Measurements from ENCODE around the gene SDK2. TPM values are rescaled to one million over a fixed set of nuclear protein-coding genes. Genes with fewer than 3 reads are reported as not detected.
A peak's percentile ranks its signal among the peaks of the same experiment; 100 is the strongest.

SDK2 gene
- total and polyA plus RNA-seq, 2 experiments from 2014 or later = 0.74 to 5.1 TPM

DNA sequence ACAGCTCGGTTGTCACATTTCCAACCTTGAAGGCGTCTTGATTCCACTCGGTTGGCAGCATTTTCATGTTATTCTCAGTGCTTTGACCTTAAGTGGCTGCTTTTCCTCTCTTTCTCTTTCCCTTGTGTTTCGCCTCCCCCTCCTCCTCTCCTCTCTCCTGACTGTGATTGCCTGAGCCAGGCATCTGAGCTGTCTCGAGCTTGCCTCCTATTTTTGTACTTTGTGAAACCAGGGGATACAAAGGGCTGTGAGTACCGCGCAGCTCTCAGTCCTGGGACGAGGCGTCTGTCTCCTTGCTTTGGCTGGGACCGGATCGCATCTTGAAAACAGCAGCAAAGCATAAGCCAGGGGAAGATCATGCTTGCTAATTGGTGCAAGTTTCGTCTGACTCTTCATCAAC, 48.8 kb upstream of the SDK2 start:
- DNase-seq (ENCODE audit: low spot score) (no peak), ATAC-seq (no peak)
- no peak for TF ChIP-seq REST (IDR thresholded peaks at IDR 0.05; ENCODE audit: unreplicated experiment)
- no peak for TF ChIP-seq ZNF331 (CRISPR knock-in tag; IDR thresholded peaks at IDR 0.05; ENCODE audit: low read depth)
- TF ChIP-seq POLR2AphosphoS5 (IDR thresholded peaks at IDR 0.05; ENCODE audit: low read depth) = no peak
- no peak for TF ChIP-seq JUNB (IDR thresholded peaks at IDR 0.05; ENCODE audit: unreplicated experiment)
- TF ChIP-seq EZH2phosphoT487 (IDR thresholded peaks at IDR 0.05; ENCODE audit: unreplicated experiment) = no peak
- TF ChIP-seq EZH2 (IDR thresholded peaks at IDR 0.05; ENCODE audit: low read depth, unreplicated experiment) = no peak
- no peak for TF ChIP-seq CREB1 (CRISPR knock-in tag; IDR thresholded peaks at IDR 0.05; ENCODE audit: low read depth)
- TF ChIP-seq, protein P1, sequence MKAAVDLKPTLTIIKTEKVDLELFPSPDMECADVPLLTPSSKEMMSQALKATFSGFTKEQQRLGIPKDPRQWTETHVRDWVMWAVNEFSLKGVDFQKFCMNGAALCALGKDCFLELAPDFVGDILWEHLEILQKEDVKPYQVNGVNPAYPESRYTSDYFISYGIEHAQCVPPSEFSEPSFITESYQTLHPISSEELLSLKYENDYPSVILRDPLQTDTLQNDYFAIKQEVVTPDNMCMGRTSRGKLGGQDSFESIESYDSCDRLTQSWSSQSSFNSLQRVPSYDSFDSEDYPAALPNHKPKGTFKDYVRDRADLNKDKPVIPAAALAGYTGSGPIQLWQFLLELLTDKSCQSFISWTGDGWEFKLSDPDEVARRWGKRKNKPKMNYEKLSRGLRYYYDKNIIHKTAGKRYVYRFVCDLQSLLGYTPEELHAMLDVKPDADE (IDR thresholded peaks at IDR 0.05) = no peak
- TF ChIP-seq ZNF114 (CRISPR knock-in tag; IDR thresholded peaks at IDR 0.05) = no peak
- no peak for TF ChIP-seq STAT1 (IDR thresholded peaks at IDR 0.05; ENCODE audit: unreplicated experiment)
- TF ChIP-seq NANOG (IDR thresholded peaks at IDR 0.05; ENCODE audit: borderline replicate concordance) = no peak
- TF ChIP-seq, protein P2, sequence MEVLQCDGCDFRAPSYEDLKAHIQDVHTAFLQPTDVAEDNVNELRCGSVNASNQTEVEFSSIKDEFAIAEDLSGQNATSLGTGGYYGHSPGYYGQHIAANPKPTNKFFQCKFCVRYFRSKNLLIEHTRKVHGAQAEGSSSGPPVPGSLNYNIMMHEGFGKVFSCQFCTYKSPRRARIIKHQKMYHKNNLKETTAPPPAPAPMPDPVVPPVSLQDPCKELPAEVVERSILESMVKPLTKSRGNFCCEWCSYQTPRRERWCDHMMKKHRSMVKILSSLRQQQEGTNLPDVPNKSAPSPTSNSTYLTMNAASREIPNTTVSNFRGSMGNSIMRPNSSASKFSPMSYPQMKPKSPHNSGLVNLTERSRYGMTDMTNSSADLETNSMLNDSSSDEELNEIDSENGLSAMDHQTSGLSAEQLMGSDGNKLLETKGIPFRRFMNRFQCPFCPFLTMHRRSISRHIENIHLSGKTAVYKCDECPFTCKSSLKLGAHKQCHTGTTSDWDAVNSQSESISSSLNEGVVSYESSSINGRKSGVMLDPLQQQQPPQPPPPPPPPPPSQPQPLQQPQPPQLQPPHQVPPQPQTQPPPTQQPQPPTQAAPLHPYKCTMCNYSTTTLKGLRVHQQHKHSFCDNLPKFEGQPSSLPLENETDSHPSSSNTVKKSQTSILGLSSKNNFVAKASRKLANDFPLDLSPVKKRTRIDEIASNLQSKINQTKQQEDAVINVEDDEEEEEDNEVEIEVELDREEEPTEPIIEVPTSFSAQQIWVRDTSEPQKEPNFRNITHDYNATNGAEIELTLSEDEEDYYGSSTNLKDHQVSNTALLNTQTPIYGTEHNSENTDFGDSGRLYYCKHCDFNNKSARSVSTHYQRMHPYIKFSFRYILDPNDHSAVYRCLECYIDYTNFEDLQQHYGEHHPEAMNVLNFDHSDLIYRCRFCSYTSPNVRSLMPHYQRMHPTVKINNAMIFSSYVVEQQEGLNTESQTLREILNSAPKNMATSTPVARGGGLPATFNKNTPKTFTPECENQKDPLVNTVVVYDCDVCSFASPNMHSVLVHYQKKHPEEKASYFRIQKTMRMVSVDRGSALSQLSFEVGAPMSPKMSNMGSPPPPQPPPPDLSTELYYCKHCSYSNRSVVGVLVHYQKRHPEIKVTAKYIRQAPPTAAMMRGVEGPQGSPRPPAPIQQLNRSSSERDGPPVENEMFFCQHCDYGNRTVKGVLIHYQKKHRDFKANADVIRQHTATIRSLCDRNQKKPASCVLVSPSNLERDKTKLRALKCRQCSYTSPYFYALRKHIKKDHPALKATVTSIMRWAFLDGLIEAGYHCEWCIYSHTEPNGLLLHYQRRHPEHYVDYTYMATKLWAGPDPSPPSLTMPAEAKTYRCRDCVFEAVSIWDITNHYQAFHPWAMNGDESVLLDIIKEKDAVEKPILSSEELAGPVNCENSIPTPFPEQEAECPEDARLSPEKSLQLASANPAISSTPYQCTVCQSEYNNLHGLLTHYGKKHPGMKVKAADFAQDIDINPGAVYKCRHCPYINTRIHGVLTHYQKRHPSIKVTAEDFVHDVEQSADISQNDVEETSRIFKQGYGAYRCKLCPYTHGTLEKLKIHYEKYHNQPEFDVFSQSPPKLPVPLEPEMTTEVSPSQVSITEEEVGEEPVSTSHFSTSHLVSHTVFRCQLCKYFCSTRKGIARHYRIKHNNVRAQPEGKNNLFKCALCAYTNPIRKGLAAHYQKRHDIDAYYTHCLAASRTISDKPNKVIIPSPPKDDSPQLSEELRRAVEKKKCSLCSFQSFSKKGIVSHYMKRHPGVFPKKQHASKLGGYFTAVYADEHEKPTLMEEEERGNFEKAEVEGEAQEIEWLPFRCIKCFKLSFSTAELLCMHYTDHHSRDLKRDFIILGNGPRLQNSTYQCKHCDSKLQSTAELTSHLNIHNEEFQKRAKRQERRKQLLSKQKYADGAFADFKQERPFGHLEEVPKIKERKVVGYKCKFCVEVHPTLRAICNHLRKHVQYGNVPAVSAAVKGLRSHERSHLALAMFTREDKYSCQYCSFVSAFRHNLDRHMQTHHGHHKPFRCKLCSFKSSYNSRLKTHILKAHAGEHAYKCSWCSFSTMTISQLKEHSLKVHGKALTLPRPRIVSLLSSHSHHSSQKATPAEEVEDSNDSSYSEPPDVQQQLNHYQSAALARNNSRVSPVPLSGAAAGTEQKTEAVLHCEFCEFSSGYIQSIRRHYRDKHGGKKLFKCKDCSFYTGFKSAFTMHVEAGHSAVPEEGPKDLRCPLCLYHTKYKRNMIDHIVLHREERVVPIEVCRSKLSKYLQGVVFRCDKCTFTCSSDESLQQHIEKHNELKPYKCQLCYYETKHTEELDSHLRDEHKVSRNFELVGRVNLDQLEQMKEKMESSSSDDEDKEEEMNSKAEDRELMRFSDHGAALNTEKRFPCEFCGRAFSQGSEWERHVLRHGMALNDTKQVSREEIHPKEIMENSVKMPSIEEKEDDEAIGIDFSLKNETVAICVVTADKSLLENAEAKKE (CRISPR knock-in tag; IDR thresholded peaks at IDR 0.05) = no peak
- TF ChIP-seq, protein P3, sequence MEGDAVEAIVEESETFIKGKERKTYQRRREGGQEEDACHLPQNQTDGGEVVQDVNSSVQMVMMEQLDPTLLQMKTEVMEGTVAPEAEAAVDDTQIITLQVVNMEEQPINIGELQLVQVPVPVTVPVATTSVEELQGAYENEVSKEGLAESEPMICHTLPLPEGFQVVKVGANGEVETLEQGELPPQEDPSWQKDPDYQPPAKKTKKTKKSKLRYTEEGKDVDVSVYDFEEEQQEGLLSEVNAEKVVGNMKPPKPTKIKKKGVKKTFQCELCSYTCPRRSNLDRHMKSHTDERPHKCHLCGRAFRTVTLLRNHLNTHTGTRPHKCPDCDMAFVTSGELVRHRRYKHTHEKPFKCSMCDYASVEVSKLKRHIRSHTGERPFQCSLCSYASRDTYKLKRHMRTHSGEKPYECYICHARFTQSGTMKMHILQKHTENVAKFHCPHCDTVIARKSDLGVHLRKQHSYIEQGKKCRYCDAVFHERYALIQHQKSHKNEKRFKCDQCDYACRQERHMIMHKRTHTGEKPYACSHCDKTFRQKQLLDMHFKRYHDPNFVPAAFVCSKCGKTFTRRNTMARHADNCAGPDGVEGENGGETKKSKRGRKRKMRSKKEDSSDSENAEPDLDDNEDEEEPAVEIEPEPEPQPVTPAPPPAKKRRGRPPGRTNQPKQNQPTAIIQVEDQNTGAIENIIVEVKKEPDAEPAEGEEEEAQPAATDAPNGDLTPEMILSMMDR (conservative IDR thresholded peaks at IDR 0.05; ENCODE audit: low read depth in 2 of 2) = no peak
- no peaks in the 10 kb centered on the region for H4K20me1 ChIP-seq (replicated peaks; ENCODE audit: insufficient read depth)
- H3K27me3 Mint-ChIP-seq (ENCODE audit: insufficient read depth, low read depth, poor library complexity) = peaks cover 18% of the 10 kb centered on the region
- no peak overlapping the region for H3K4me2 ChIP-seq
- H3K27ac ChIP-seq (ENCODE audit: low read depth) = no peak overlapping the region; the same call in 1 of the 2 replicates
- no peaks in the 10 kb centered on the region for H3K79me2 ChIP-seq (replicated peaks; ENCODE audit: insufficient read depth)
- peaks cover 15% of the 10 kb centered on the region for H3K4me1 ChIP-seq (ENCODE audit: insufficient read depth)
- no peaks in the 10 kb centered on the region for H3K27me3 ChIP-seq (ENCODE audit: insufficient read depth)
- H3K36me3 ChIP-seq (ENCODE audit: insufficient read depth) = no peaks in the 10 kb centered on the region
- H3K36me3 Mint-ChIP-seq (ENCODE audit: low read depth) = no peaks in the 10 kb centered on the region
- H3K4me1 Mint-ChIP-seq = peaks cover 27% of the 10 kb centered on the region
- H3K4me3 Mint-ChIP-seq = no peak overlapping the region
- peaks cover 9% of the 10 kb centered on the region for H3K9me3 Mint-ChIP-seq
- H3K4me3 ChIP-seq = no peak overlapping the region
- peaks cover 9% of the 10 kb centered on the region; the same call in 1 of the 2 replicates for H3F3A ChIP-seq (replicated peaks; ENCODE audit: low read depth)
- H2AFZ ChIP-seq = peak overlapping the region; percentile 63
- H3K27ac Mint-ChIP-seq = no peak overlapping the region
- H3K9me2 ChIP-seq (ENCODE audit: insufficient read depth) = no peaks in the 10 kb centered on the region; the same call in 1 of the 2 replicates
